HEK293T (cell line): ENCODE results near the gene CHIC1.
"Not testable (repeated sequence)": the region's sequence is repeated elsewhere in the genome, so short reads cannot be mapped to it uniquely, and the experiment has no call there.

Experiments
- CTCF ChIA-PET: fragments of 350-600 bp; formaldehyde crosslinking; extraction: SDS; loops from one replicate; lab custom pipeline; 2021; ENCODE audit warnings: antibody characterized with exemption, inconsistent platforms; lab: Yijun Ruan, JAX
- POLR2A ChIA-PET: fragments of 350-600 bp; formaldehyde crosslinking; extraction: SDS; loops from one replicate; lab custom pipeline; 2020; ENCODE audit warnings: antibody characterized with exemption, inconsistent platforms; lab: Yijun Ruan, JAX
- DNase-seq: peaks from one replicate; pipeline ENCODE4 v3.0.0; 2012; ENCODE audit warnings: mixed read lengths; ENCODE audit errors: extremely low spot score
- ARNT ChIP-seq: fragments of 450-650 bp; IDR thresholded peaks from 2 replicates; pipeline ENCODE4 v1.6.1; 2017; ENCODE audit warnings: mild to moderate bottlenecking
- BHLHE40 ChIP-seq: fragments of 450-650 bp; IDR thresholded peaks from 2 replicates; pipeline ENCODE4 v1.6.1; 2016; ENCODE audit warnings: mild to moderate bottlenecking, moderate library complexity, borderline replicate concordance
- CTBP1 ChIP-seq: fragments of 450-650 bp; IDR thresholded peaks from 2 replicates; pipeline ENCODE4 v1.6.1; 2016; ENCODE audit warnings: borderline replicate concordance
- ELF4 ChIP-seq: fragments of 450-650 bp; IDR thresholded peaks from 2 replicates; pipeline ENCODE4 v1.6.1; 2017; ENCODE audit warnings: antibody characterized with exemption
- FOXA1 ChIP-seq: fragments of 450-650 bp; IDR thresholded peaks from 2 replicates; pipeline ENCODE4 v1.6.1; 2016; ENCODE audit warnings: mild to moderate bottlenecking
- FOXK2 ChIP-seq: fragments of 450-650 bp; IDR thresholded peaks from 2 replicates; pipeline ENCODE4 v1.6.1; 2016; ENCODE audit warnings: mild to moderate bottlenecking
- FOXM1 ChIP-seq: fragments of 450-650 bp; IDR thresholded peaks from 2 replicates; pipeline ENCODE4 v1.6.1; 2017; ENCODE audit warnings: mild to moderate bottlenecking, borderline replicate concordance
- HDGF ChIP-seq: fragments of 450-650 bp; IDR thresholded peaks from 2 replicates; pipeline ENCODE4 v1.6.1; 2017; ENCODE audit warnings: antibody characterized with exemption, borderline replicate concordance
- L3MBTL2 ChIP-seq: fragments of 450-650 bp; conservative IDR thresholded peaks from 2 replicates; pipeline ENCODE4 v1.6.1; 2016; ENCODE audit warnings: mild to moderate bottlenecking
- LEF1 ChIP-seq: fragments of 450-650 bp; IDR thresholded peaks from 2 replicates; pipeline ENCODE4 v1.6.1; 2017; ENCODE audit warnings: mild to moderate bottlenecking, borderline replicate concordance
- NFRKB ChIP-seq: fragments of 450-650 bp; IDR thresholded peaks from 2 replicates; pipeline ENCODE4 v1.6.1; 2016; ENCODE audit warnings: mild to moderate bottlenecking, moderate library complexity
- PKNOX1 ChIP-seq: fragments of 450-650 bp; IDR thresholded peaks from 2 replicates; pipeline ENCODE4 v1.6.1; 2016
- SP1 ChIP-seq: fragments of 450-650 bp; IDR thresholded peaks from 2 replicates; pipeline ENCODE4 v1.6.1; 2017
- SUZ12 ChIP-seq: fragments of 450-650 bp; IDR thresholded peaks from 2 replicates; pipeline ENCODE4 v1.6.1; 2016; ENCODE audit warnings: mild to moderate bottlenecking
- TARDBP ChIP-seq: fragments of 450-650 bp; IDR thresholded peaks from 2 replicates; pipeline ENCODE4 v1.6.1; 2016
- ZNF384 ChIP-seq: fragments of 450-650 bp; IDR thresholded peaks from 2 replicates; pipeline ENCODE4 v1.6.1; 2016

The CHIC1 gene

GRCh38 chrX:73647212-73647611 is 84.2 kb downstream of the CHIC1 start:
- TF ChIP-seq FOXA1, result no peak
- no peak for TF ChIP-seq ELF4
- no peak for TF ChIP-seq NFRKB
- no peak for TF ChIP-seq SUZ12
- ChIA-PET CTCF (no interaction called here), POLR2A (no interaction called here)
- no peak for DNase-seq

GRCh38 chrX:73647632-73648322 is 84.8 kb downstream of the CHIC1 start:
- no peak for DNase-seq
- CTCF ChIA-PET, result no interaction called here
- POLR2A ChIA-PET, result no interaction called here
- TF ChIP-seq FOXK2 (no peak), L3MBTL2 (no peak)

GRCh38 chrX:73661322-73661721 is 98.3 kb downstream of the CHIC1 start:
- DNase-seq, CTCF ChIA-PET: not testable (repeated sequence)
- POLR2A ChIA-PET, result interaction anchor here (0.6 kb wide), 1 partner anchor 160 kb away, joined by 3 read pairs; no protein-coding TSS in a partner anchor

- ChIA-PET CTCF (no interaction called here), POLR2A (no interaction called here)
- TF ChIP-seq ELF4 (no peak), TARDBP (no peak), SUZ12 (no peak), ARNT (no peak), L3MBTL2 (no peak), PKNOX1 (no peak), HDGF (no peak), BHLHE40 (no peak), FOXA1 (no peak), CTBP1 (no peak), FOXM1 (no peak), LEF1 (no peak), FOXK2 (no peak), ZNF384 (no peak), NFRKB (no peak), SP1 (no peak)
- no peak for DNase-seq
Observed at GRCh38 chrX:73668779-73669178, 105.8 kb downstream of the CHIC1 start.

- POLR2A ChIA-PET, result no interaction called here
- TF ChIP-seq HDGF, result no peak
- no peak for TF ChIP-seq PKNOX1
- no peak for TF ChIP-seq SP1
- TF ChIP-seq CTBP1, result no peak
- TF ChIP-seq SUZ12, result no peak
- no peak for TF ChIP-seq ZNF384
- no peak for TF ChIP-seq BHLHE40
- TF ChIP-seq ELF4, result no peak
- no peak for TF ChIP-seq LEF1
- TF ChIP-seq TARDBP, result no peak
- TF ChIP-seq ARNT, result no peak
- TF ChIP-seq FOXA1, result no peak
- TF ChIP-seq FOXK2, result no peak
- CTCF ChIA-PET, result no interaction called here
Observed at GRCh38 chrX:73681408-73681807, 118.4 kb downstream of the CHIC1 start.

GRCh38 chrX:73683236-73683859 is 120.4 kb downstream of the CHIC1 start:
- no peak for TF ChIP-seq ARNT
- no peak for TF ChIP-seq ELF4
- TF ChIP-seq ZNF384, result no peak
- TF ChIP-seq FOXA1, result no peak
- no peak for TF ChIP-seq SUZ12
- TF ChIP-seq L3MBTL2, result no peak
- no peak for TF ChIP-seq TARDBP
- TF ChIP-seq CTBP1, result no peak
- no peak for TF ChIP-seq BHLHE40
- no peak for TF ChIP-seq LEF1
- TF ChIP-seq HDGF, result no peak
- TF ChIP-seq SP1, result no peak
- no peak for TF ChIP-seq FOXK2
- TF ChIP-seq FOXM1, result no peak
- no peak for TF ChIP-seq PKNOX1
- TF ChIP-seq NFRKB, result no peak
- DNase-seq, result no peak
- ChIA-PET CTCF (no interaction called here), POLR2A (no interaction called here)

More at GRCh38 chrX:73681408-73681807, 118.4 kb downstream of the CHIC1 start:
- no peak for DNase-seq

- DNase-seq, POLR2A ChIA-PET, CTCF ChIA-PET: not testable (repeated sequence)
Observed at GRCh38 chrX:73707014-73707413, 144.0 kb downstream of the CHIC1 start.
